Nucleus accumbens (tissue), 56 donors: ENCODE results near the gene TACR2.
"Not testable (repeated sequence)": the region's sequence is repeated elsewhere in the genome, so short reads cannot be mapped to it uniquely, and the experiment has no call there.

ENCODE experiments used
- DNase-seq, 56 donors: peaks; one replicate each; lab custom pipeline; 2025; lab: John Stamatoyannopoulos, UW

The TACR2 gene

DNA sequence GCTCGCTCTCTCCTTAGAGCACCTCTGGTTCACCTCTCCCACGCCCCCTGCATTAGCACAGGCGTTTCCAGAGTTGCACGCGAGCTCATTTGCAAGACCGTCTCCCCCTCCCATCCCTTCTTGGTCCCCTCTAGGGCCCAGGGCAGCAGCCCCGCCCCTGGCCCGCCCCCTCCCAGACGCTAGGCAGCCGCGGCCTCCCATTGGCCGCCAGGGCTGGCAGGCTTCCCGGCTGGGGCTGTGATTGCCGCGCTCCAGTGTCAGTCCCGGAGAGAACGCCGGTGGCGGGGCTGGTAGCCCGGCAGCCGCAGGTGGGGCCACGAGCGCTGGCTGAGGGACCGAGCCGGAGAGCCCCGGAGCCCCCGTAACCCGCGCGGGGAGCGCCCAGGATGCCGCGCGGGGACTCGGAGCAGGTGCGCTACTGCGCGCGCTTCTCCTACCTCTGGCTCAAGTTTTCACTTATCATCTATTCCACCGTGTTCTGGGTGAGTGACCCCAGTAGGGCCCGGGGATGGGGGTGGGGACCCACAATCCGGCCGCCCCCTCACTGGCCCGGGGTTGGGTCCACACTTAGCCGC lies 34.6 kb upstream of the TACR2 start, which contains the start of gene TSPAN15:
Gene TSPAN15, plus strand, starts transcription at position 257 of the 575 bp plus-strand sequence. Its CDS starts 130 bp downstream, at position 387.
- peak in 55 of 56 donors; percentile 55 to 98 (median 91) for DNase-seq

DNA sequence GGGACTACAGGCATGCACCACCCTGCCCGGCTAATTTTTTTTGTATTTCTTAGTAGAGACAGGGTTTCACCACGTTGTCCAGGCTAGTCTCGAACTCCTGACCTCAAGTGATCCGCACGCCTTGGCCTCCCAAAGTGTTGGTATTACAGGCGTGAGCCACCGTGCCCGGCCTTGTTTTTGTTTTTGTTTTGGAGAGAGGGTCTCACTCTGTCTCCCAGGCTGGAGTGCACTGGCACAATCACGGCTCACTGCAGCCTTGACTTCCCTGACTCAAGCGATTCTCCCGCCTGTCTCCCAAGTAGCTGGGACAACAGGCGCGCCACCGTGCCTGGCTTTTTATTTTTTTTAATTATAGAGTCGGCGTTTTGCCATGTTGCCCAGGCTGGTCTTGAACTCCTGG lies 33.7 kb upstream of the TACR2 start:
- not testable (repeated sequence) for DNase-seq

DNA sequence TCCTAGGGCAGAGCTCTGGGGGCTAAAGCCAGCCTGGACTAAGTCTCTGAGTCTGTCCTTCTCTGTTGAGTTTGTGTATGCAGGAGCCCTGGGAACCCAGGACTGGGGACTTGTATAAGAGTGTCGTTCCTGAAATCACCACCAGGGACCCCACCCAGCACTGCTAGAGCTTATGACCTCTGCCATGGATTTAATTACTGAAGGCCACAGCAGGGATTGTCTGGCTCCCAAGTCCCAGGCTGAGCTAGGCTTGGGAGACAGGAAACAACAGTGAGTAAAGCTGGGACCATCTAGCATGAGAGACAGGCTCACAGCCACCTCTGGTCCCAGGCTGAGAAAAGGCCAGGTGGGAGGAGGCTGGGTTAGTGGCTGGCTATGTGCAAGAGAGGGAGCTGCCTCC lies 33.1 kb upstream of the TACR2 start:
- peak in 40 of 56 donors; percentile 11 to 81 (median 53) for DNase-seq

DNA sequence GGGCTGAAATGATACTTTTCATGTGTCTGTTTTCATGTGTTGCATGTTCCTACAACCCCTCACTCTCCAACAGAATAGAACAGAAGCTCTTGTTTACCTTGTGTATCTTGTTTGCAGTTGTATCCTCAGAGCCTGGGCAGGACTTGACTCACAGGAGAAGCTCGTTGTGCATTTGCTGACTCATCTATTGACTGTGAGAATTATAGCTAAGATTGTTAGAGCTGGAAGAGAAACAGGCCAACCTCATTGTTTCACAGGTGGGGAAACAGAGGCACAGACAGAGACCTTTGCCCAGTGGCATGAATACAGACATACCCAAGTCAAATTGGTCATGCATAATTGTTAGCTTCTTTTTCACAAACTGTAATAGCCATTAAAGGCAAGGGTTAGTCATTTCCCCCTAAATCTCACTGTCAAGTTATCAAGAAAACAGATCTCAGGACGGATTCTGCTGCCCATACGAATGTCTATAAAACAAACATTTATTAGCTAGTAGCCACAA lies 30.0 kb upstream of the TACR2 start:
- no peak for DNase-seq

DNA sequence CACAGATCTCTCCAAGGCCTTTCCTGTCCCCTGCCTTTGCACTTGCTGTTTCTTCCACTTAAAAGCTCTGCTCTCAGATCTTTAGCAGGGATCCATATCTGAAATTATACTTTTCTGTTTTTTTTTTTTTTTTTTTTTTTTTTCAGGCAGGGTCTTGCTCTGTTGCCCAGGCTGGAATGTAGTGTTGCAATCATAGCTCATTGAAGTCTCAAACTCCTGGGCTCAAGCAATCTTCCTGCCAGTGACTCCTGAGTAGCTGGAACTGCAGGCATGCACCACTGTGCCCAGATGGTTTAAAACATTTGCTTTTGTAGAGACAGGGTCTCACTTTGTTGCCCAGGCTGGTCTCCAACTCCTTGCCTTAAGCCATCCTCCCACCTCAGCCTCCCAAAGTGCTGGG lies 29.5 kb upstream of the TACR2 start:
- DNase-seq = no peak

DNA sequence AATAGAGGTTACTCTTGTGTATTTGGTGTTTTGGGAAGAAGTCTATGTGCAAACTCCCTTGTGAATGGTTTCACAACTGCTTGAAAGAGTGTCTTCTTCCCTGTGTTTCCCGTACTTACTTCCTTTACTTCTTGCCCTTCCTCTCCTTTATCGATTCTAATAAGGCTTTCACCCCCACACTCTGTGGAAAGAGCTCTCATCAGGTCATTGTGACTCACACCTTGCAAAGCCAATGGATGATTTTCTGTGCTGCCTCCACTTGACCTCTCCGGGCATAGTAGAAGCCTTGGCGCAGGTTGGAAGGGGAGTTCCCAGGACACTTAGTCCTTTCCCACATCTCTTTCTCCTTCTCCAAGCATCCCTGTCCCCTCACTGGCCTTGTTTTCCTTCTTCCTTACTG lies 28.3 kb upstream of the TACR2 start:
- DNase-seq = no peak

DNA sequence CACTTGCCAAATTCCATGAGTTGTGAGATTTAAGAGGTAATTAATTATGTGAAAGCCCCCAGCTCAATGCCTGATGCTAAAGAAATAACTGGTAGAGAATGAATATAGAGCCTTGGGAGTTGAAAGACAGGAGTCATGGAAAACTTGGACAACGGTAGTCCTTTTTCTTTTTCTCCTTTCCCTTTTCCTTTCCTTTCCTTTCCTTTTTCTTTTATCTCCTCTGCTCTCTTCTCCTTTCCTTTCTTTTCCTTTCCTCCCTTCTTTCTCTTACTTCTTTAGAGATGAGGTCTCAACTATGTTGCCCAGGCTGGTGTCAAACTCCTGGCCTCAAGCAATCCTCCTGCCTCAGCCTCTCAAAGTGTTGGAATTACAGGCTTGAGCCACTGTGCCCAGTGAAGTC lies 26.6 kb upstream of the TACR2 start:
- no peak for DNase-seq

DNA sequence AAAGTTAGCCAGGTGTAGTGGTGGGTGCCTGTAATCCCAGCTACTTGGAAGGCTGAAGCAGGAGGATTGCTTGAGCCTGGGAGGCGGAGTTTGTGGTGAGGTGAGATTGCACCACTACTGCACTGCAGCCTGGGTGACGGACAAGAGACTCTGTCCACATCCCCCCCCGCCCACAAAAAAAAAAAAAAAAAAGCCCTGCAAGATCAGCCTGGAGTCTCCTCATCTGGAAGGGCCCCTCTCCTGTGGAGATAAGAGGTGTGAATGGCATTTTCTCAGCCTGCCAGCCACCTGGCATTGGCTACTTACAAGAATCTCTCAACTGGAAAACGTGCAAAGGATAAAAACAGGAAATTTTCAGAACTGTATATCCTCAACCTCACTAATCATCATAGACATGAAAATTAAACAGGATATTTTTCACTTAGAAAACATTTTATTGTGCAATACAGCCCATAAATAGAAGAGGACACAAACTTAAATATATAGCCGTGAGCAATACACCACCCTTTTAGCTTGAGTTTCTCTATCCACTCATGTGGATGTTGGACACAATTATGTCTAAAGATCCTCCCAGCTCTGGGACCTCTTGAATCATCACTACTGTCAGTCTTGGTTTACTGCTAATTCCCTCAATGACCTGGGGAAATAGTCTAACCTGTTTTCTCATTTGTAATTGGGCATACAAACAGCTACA lies 23.2 kb upstream of the TACR2 start:
- DNase-seq = no peak

DNA sequence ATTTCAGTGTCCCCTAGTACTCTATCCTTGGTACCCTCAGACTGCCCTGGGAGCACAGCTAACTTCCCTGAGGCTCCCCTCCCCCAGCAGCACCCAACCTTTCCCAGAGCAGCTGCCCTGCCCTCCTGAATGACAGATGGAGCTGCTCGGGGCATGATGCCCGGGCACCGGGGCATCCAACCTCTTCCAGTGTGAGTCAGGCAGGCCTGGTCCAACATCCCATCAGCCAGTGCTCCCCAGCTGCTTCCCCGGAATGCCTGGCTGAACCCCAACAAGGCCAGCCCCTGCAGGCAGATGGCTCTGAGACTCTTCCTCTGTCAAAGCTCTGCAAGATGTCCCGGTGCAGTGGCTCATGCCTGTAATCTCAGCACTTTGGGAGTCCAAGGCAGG lies 22.6 kb upstream of the TACR2 start:
- DNase-seq = peak in 28 of 56 donors; percentile 10 to 69 (median 33)

DNA sequence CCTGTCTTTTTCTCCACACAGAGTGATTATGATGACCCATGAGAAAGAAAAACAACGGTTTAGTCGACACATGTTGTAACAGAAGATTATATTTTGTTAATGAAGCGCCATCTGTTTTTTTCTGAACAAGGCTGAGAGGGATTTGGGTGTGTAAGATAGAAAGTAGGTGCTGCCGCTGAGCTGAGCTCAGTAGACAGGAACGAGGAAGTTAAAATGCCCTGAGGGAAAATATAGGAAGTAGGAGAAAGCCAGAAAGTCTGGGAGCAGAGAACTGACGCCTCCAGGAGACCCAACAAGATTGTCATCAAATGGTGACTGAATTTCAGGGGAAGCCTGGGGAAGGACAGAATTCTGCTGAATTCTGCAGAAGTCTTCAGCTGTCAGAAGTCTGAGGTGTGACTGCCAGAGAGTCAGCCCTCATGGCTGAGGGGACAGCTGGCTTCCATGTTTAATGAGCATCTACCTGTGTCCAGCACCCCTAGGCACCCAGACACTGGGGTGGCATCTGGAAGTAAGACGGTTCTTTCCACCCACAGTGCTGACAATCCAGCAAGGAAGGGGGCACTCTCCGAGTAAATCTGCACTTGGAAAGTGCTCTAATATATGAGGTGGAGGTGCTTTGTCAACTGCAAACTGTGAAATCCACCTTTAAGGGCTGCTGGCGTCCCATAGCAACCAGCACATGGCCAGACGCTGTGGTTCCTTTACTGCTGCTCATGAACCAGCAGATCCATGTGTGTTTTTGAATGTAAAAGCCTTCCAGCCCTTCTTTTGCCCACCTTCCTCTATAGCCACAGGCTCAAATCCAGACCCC lies 22.0 kb upstream of the TACR2 start:
- no peak for DNase-seq

DNA sequence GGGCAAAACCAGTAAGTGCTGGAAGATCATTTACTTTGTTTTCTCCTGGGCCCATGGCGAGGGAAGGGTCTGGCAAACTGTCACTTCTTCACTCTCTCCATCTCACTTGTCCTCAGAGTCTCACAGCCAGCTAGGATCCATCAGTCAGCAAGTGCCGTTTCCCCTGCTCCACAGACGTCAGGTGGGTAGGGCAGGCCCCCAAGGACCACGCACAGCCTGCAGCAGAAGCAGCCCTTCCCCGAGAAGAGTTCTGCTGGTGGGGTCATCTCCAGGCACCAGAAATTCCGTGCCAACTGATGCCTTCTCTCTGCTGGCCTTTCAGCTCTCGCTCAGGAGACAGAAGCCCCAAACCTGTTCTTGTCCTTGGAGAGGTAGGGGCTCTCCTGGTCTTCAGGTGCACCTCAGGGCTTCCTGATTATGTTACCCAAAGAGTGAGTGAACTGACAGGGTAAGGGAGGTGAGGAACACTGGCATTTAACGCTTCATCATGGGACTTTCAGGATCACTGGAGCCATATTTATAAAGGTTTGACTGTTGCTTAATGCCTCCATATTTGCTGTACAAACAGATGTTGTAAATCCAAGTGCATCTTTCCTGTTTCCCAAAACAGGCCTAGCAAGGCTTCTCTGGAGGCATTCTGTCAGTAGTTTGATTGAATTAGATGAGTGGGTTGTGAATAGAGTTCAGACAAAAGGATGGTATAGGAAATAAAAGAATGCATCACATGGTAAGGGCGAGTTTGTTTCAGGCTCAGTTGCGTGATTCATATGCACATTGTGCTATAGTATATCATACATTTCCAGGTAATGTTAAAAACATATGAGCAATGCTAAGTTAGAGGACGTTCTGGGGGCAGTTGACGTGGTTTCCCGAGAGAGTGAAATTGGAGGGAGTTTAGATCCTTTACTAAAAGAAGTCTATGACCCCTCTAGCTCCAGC lies 20.9 kb upstream of the TACR2 start:
- no peak for DNase-seq

DNA sequence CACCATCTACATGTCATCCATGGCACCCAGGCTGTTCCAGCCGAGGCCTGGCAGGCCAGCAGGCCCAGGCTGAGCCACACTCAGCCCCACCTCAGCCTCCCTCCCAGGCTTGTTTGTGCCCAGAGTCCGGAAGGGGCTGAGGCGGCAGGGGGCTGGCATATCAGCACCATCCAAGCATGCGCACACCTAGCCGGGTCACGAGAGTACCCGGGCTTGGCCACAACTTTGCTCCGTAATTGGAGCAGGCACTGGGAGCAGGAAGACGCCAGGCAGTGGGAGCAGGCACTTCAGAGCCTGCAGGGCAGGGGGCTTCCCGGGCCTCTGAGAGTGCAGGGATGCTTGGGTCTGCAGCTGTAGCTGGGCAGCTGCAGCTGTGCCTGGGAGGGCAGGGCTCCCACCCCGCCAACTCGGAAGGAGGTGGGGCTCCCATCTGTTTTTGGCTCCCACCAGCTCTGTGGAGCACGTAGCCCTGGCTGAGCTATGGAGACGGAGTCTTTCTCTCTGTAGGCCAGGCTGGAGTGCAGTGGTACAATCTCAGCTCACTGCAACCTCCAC lies 19.3 kb upstream of the TACR2 start:
- DNase-seq = no peak

DNA sequence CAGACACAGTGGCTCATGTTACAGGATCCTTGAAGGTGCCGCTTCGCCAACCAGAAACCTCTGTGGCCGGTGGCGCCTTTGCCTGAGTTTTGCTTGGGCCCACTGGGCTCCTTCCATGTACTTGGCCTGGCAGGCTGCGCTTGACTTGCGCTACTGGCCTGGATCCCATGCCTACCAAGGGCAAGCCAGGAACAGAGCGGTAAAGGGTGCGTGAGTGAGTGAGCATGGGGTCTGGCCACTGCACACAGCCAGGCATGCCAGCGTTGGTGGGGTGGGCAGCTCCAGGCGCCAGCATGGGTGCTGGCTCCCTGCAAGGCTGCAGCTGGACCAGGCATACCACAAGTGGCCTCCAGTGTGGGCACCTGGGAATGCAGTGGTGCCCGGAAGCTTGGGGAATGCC lies 18.2 kb upstream of the TACR2 start:
- DNase-seq = no peak

DNA sequence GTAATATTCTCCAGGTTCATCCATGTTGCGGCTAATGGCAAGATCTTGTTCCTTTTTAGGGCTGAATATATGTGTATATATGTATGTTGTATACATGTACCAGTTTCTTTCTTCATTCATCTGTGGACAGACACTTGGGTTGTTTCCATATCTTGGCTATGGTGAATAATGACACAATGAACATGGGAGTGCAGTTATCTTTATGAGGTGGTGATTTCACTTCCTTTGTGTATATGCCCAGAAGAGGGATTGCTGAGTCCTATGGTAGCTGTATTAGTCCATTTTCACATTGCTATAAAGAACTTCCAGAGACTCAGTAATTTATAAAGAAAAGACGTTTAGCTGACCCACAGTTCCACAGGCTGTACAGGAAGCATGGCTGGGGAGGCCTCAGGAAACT lies 17.5 kb upstream of the TACR2 start:
- no peak for DNase-seq

DNA sequence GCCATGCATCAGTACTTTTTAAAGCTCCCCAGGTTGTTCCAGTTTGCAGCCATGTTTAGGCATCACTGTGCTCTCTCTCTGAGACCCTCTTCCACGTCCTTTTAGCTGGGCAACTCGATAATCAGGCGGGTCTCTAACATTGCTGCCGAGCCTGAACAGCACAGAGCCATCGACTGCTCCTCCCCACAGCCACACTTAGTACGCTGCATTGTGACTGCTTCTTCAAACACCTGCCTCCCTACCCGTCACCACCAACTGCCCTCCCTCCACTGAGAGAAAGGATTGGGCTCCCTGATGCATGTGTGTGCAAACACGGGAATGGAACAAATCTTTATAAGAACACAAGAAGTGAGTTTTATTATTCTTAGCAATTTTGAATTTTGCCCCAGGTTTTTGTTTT lies 11.4 kb upstream of the TACR2 start:
- DNase-seq = no peak

DNA sequence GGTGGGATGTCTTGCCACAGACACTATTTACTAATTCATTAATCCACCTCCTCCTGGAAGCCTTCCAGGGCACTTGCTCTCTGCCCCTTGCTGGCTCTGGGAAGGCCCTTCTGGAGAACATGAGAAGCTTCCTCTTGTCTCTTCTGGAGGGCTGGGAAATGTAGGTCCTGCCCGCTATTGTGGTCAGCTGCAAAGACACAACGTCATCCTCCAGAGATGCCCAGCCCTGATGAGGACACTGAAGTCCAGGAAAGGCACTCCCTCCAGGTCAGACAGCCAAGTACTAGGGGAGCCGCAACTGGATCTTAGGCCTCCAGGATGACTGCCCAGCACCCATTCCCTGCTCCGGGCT lies 9.6 kb upstream of the TACR2 start:
- no peak for DNase-seq

DNA sequence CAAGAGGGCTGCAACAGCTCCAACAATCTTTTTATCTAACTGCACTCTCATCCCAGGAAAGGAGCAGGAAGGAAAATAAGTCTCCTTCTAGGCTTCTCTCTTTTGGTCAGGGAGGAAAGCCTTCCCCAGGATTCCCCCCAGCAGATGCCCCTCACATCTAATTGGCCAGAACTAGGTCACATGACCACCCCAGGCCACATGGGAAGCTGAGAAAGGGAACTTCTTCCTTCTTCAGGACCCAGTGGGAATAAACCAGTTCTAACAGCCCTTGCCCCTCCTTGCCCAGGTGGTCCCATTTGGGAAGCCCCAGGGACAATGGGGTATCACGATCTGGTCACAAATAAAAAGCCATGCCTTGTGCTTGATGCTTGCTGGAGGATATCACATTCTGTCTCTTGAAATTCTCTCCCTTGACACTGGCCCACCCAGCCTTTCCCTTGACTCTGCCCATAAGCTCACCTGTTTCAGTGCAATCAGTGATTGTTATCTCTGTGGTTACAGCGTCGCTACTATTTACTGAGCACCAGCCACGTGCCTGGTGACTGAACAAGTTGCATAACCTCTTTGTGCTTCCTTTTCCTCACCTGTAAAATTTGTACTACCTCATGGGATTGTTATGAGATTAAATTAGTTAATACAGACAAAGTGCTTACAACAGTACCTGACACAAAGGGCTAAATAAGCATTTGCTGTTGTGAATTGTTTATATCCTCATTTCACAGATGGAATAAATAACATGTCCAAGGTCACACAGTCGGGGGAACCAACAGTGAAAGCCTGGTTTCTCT lies 9.0 kb upstream of the TACR2 start:
- DNase-seq = no peak

DNA sequence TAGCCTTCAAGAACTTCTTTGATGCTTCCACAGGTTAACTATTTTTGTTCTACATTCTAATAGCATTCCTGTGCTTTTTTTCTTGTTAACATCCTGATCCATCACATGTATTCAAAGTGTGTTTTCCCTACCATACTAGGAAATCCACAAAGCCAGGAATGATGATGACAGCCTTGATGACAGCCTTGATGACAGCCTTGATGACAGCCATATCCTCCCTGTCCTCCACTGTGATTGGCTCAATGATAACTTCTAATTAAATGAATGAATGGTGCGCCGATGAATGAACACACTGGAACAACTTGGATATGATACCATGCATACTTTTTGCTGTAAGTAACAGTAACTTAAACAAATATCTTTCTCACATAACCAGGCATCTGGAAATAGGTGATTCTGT lies 8.3 kb upstream of the TACR2 start:
- DNase-seq = no peak

DNA sequence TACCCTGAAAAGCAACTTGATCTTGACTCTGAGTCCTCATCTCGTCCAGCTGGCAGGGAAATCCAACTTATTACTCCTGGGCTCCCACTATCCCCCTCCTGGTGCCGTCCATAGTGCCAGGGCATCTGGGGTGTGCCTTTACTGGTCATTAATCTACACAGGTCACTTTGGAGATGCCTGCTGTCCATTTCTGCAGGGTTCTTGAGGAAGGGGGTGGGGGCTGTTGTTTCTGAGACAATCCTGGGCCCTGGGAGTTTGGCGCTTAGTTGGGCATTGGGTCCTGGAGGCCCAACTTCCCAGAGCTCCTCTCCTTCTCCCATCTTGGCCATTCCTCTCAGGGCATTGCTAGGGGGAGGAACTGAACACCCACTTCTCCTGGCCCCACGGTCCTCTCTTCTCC lies 6.0 kb upstream of the TACR2 start:
- no peak for DNase-seq
